UCSD-AML1 (cell line): ENCODE data around the gene RFTN1.

Experiments
- DNase-seq: peaks from one replicate; lab custom pipeline; 2025; ENCODE audit not compliant: unreplicated experiment; lab: John Stamatoyannopoulos, UW

Gene RFTN1

DNA sequence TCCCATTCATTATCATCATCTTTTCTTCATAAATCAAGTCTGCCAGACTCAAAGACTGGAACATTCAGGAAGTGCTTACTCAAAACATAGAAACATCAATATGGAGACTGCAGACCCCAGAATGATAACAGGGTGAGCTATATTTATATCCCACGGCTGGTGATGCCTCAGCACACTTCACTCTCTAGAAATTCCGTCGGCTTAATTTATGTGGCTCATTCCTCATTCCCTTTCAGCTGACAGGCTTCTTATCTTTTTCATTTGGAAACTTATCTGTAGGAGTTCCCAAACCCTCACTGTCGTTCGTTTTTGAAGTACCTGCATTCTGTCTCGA, 45.5 kb downstream of the RFTN1 start:
- DNase-seq: no peak

DNA sequence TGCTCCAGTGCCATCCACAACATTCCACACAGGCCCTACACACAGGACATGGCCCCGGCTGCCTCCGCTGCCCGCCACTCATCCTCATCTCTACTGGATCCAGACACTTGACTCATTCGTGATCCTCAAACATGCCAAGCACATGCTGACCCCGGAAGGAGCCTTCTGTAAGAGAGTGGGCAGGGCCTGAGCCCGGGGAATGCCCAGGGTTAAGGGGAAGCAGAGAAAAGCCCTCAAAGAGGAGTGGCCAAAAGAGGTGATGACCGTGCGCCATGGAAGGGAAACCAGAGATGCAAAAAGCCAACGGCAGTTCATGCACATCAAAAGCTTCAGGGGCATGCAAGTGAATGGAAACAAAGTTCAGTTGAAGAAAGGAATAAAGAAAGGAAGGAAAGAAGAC, 46.1 kb downstream of the RFTN1 start:
- DNase-seq: no peak

DNA sequence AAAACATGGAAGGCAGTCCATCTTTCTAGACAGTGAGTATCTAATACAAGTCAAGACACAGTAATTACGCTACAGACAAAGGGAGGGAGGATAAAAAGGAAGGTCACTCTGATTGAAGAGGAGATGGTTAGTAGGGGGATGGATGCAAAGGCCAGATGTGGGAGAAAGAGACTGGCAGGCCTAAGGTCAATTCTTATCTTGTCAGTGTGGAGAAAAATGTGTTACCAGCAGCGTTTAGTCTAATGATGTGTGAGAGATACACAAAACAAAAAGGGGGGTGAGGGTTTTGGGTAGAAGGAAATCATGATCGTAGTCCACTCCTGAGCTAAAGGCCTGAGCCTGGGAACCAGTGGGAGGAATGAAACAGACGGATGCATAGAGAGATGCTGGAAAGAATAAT, 46.7 kb downstream of the RFTN1 start:
- no peak for DNase-seq

- DNase-seq: no peak
Measured at GRCh38 chr3:16464511-16465148, 48.9 kb downstream of the RFTN1 start.

- DNase-seq: no peak
Measured at GRCh38 chr3:16463914-16464313, 49.6 kb downstream of the RFTN1 start.

GRCh38 chr3:16463119-16463518, 50.4 kb downstream of the RFTN1 start:
- DNase-seq: no peak

- no peak for DNase-seq
Measured at GRCh38 chr3:16462679-16463078, 50.8 kb downstream of the RFTN1 start.

DNA sequence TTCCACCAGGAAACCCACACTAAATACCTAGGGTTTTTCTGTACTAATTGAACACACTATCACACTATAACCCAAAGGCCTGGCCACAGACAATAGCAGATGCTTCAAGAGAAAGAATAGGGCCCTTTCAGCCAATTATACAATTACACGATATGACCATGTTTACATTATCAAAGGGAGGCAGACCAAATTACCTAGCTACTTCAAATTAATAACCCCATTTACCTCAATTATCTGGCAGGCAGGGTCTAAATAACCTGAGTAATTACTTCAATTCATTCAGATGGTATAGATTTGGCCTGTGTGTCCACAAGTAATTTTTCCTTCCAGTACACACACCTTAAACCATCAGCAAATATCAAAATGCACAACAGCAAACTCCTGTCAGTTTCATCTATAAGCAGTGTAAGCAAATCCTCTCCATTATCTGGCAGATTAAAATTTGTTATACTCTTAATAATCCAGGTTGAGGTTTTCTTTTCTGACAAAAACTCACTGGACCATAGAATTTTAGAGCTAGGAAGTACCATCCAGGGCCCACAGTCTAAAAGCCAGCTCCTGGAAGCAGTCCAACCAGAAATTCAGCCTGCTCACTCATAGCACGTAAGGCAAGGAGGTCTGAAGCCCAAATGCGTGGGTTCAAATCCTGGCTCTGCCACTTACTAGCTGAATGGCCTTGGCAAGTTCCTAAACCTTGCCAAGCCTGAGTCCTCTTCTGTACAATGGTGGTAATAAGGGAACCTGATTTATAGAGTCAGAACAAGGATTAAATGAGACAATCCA, 51.8 kb downstream of the RFTN1 start:
- DNase-seq: no peak

- no peak for DNase-seq
Measured at GRCh38 chr3:16460886-16461285, 52.6 kb downstream of the RFTN1 start.

DNA sequence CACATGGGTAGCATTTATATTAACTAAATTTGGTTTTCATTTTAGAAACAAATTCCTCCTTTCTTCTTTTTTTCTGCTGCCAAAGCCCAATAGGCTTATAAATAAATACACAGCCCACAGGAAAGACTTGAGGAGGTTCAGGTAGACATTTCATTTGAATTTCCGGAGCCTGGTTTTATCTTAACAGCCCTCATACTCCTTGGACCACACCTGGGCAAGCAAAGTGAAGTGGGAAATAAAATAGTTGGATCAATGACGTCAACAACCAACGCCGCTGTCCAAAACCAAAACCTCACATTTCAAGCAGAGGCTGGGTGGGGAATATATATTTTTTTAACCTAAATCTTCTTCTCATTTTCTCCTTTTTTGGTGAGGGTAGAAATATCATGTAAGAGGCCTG, 53.2 kb downstream of the RFTN1 start:
- DNase-seq: no peak

DNA sequence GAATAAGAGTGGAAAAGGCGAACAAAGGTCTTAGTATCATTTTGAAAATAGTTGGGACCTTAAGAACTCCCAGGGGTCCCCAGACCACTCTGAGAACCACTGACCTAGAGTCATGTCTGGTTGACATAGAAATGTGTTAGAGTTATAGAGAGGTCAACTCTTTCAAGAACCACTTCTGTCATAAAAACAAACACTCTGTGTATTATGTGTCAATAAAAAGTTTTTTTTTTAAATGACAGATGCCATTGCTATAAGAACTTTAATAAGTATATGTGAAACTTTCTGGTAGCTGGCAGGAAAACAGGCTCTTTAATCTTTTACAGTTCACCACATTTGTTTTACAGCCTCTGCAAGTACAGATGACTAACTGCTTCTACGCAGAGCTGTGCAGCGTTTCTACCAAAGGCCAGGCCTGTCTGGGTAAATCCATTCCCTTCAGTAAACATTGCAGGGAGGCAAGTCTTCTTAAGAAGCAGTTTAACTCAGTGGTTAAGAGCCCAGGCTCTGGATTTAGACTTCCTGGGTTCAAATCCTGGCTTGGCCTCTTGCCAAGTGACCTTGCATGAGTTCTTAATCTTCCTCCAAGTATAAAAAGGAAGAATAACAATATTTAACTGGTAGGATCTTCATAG, 56.6 kb downstream of the RFTN1 start:
- no peak for DNase-seq

- no peak for DNase-seq
Measured at GRCh38 chr3:16455966-16456365, 57.5 kb downstream of the RFTN1 start.

DNA sequence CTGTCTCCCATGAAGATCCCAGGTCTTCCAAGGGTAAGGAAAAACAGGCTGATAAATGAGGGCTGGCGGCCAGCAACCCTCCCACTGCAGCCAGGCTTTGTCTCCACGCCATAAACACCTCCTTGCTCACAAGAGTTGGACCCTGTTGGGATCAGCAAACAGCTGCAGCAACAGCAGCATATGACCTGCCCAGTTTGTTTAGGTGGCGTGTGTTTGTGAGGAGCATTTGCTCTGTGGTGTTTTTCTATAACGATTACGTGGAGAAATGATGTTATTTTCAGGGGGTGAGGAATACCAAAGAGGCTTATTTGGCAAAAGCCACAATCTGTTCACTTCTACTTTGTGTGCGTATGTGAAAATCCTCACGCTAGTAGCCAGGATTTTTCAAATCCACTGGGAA, 58.5 kb downstream of the RFTN1 start:
- no peak for DNase-seq

GRCh38 chr3:16452261-16452660, 61.2 kb downstream of the RFTN1 start:
- no peak for DNase-seq

DNA sequence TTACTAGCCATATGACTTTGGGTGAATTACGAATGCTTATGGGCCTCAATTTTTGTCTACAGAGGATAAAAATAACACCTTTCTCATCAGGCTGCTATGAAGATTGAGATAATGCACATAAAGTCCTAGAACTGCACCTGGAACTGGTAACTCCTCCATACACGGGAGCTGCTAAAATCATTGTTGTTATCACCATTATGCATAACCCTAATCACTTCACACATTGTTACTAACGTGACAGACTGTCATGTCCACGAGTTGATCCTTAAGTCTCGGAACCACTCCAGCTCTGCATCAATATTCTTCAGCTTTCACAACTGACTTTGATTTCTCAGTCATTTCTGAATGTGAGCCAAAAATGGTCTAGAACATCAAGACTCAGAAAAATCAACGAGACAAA, 64.1 kb downstream of the RFTN1 start:
- DNase-seq: no peak

DNA sequence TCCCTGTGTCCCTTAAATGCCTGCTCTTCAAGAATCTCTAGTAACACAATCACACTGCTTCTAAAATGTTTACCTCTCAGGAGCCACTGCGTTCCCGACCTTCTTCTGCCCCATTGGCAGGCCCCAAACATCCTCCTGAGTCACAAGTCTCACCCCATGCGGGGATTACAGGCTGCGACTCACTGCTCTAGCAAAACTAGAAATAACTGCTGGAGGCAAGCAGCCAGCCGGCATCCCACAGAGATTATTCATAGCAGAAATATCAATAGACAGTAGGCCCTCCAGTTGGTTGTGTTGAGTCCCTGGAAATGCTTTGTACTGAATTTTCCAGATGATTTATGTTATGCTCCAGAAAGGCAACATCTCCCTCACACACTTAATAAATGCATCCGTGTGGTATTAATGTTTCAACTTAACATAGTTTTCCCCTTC, 64.8 kb downstream of the RFTN1 start:
- DNase-seq: no peak

DNA sequence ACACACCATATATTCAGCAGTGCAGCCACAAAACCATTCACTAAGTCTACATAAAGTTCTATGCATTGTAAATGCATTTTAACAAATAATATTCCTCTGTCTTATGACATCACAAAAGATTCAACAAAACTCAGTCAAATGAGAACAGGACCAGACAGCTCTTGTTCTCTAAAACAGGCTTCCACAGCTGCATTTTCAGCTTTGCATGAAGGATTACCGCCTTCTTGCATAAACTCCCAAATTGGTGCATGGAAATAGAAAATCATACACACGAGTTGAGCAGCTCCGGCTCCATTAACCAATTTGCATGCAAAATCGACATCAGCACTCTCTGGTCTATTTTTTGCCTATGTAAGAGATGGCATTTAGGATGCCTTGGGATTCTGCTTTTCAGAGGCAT, 66.4 kb downstream of the RFTN1 start:
- no peak for DNase-seq

- DNase-seq: no peak
Measured at GRCh38 chr3:16444344-16444743, 69.2 kb downstream of the RFTN1 start.

GRCh38 chr3:16442730-16443129, 70.8 kb downstream of the RFTN1 start:
- DNase-seq: no peak

GRCh38 chr3:16441371-16441875, 72.1 kb downstream of the RFTN1 start:
- no peak for DNase-seq

- no peak for DNase-seq
Measured at GRCh38 chr3:16439848-16440708, 73.4 kb downstream of the RFTN1 start.
